Activated CD4-positive, alpha-beta T cell treated with anti-CD3 and anti-CD28 coated beads, Interleukin-2, amount 50 U/mL, for 48 hours (primary cell): Measurements from ENCODE around the gene LIN37.
"Not testable (repeated sequence)": the region's sequence is repeated elsewhere in the genome, so short reads cannot be mapped to it uniquely, and the experiment has no call there.

Experiments used
- DNase-seq, 2 experiments: peaks; one replicate each; pipeline ENCODE4 v3.0.0-alpha.2; 2020

The LIN37 gene

GRCh38 chr19:35790981-35791813, 42.8 kb downstream of the LIN37 start:
- DNase-seq, result peak in 1 of 2 experiments; percentile 16

DNA sequence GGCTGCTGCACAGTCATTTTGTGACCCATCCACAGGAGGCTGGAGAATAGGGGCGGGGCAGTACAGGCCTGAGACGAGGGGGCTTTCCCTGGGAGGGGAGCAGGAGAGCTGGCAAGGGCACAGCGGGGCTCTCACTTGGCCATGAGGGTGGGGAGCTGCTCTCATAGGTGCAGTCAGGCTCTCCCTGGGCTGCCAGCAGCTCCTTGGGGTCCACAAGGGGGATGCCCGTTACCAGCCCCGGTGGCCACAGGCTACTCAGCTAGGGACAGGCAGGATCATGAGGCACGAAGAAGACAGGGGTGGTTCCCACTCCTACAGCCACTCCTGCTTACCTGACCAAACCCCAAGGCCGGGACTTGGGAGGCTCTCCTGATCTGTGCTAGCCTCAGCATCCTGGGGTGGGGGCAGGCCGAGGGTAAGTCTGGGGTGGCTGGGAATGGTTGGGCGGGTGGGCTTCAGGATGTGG, 43.5 kb downstream of the LIN37 start:
- no peak for DNase-seq

- no peak for DNase-seq
Observed at GRCh38 chr19:35792312-35792711, 43.9 kb downstream of the LIN37 start.

DNA sequence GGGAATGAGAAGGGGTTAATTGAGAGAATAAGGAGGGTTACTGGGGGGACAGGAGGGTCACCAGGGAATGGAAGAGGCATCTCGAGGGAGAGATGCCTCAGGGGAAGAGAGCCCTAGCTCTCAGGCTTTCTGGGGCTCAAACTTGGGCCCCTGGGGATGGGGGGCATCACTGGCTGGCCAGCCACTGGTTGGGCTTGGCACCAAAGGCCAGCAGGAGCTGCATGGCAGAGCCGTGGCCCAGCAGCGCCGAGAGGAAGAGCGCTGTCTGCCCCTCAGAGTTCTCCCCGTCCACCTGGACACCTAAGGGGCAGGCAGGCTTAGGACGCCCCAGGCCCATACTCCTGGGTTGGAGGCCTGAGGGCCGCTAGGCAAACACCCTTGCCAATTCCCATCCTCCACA, 44.5 kb downstream of the LIN37 start:
- no peak for DNase-seq

DNA sequence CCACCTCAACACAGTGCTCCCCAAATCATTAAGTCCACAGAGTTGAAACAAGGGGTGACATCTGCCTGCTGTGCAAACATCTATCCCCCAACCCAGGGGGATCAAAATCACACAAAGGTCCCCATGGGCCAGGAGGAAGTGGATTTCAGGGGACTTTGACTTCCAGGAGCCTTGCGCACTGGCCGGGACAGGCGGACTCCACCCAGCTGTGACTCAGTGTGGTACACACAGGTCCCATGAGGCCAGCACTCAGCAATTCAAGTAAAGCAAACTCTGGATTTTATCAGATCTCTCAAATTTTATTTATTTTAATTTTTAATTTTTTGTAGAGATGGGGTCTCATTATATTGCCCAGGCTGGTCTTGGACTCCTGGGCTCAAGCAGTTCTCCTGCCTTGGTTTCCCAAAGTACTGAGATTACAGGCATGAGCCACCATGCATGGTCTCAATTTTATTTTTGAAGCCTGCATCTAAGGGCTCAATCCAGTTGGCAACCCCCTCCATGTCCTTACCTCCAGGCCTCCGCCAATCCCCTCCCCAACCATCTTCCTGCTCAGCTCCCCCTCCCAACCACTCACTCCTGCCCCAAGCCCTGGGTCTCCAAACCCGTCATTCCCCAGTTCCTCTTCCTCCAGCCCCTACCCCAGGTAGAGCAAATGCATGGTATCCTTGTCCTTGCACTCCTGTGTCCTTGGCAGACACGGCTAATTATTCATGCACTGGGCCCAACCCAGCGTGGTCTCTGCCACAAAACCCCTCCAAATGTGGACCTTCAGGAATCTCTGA, 45.2 kb downstream of the LIN37 start:
- DNase-seq, result no peak

DNA sequence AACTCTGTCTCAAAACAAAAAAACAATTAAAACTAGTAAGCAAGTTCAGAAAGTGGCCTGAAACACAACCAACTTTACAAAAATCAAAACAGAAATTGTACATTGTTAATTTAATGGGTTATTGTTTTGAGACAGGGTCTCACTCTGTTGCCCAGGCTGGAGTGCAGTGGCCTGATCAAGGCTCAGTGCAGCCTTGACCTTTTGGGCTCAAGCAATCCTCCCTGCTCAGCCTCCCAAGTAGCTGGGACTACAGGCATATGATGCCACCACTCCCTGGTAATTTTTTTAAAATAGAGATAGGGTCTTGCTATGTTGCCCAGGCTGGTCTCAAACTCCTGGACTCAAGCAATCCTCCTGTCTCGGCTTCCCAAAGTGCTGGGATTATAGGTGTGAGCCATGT, 47.2 kb downstream of the LIN37 start:
- not testable (repeated sequence) for DNase-seq

DNA sequence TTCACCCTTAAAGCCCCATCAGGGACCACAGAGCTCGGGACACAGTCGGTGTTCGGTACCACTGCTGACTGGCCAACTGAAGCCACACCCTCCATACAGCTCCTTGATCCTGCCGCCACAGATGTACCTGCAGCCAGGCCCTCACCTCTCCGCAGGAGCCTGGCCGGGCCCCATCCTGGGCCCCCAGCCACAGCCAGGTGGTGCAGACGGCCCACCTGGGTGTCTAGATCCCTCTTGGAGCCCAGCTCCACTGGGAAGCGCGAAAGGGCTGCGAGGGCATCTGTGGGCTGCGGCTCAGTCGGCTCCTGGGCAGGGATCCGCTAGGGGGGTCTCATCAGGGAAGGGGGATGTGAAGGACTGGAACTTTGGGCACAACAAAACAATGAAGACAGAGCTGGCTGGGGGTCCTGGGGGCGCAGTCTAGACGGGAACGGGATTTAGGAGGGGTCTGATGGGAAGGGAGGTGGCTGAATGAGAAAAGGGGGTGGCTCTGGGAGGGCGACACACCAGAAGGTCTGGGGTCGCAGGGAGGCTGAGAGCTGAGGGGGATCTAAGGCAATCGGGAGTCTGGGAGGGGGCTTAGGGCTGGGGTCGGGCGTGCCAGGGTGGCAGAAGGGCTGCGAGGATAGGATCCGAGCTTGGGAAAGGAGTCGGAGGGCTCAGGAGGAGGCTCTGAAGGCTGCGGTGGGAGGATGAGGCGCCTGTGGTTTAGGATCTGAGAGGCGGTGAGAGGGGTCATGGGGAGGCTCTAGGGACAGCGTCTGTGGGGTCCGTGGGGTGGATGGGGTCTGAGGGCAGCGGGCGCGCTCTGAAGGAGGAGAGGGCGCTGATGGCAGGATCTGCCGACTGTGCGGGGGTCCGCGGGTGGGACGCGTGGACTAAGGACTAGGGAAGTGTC, 48.5 kb downstream of the LIN37 start:
- DNase-seq, result no peak

GRCh38 chr19:35797663-35798062, 49.3 kb downstream of the LIN37 start:
- DNase-seq, result peak; percentile 18 to 25

DNA sequence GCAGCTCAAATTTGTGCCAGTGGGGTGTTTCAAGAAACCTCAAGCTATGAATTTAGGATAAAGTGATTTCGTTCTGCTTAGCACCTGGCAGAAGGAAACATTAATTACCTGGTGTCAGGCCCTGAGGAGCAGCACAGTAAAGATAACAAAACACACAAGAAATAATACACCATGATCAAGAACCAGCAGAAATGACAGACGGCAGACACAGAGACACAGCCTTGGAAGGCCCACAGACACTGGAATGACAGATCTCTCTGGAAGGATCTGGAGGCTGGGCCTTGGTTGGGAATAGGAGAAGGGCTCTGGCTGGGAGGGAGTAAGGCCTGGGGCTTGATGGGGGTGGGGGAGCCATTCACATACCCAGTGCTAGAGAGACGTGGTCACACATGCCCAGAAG, 53.5 kb downstream of the LIN37 start:
- DNase-seq, result no peak
